HG02571 (cell line): ENCODE measurements around the gene KREMEN1.
"Not testable (repeated sequence)": the region's sequence is repeated elsewhere in the genome, so short reads cannot be mapped to it uniquely, and the experiment has no call there.

Experiments used
- ATAC-seq: cut with Tn5 transposase; IDR thresholded peaks from one replicate; pipeline ENCODE4 v1.9.1; 2021; ENCODE audit warnings: mild to moderate bottlenecking, moderate library complexity; ENCODE audit not compliant: unreplicated experiment

The KREMEN1 gene, protein sequence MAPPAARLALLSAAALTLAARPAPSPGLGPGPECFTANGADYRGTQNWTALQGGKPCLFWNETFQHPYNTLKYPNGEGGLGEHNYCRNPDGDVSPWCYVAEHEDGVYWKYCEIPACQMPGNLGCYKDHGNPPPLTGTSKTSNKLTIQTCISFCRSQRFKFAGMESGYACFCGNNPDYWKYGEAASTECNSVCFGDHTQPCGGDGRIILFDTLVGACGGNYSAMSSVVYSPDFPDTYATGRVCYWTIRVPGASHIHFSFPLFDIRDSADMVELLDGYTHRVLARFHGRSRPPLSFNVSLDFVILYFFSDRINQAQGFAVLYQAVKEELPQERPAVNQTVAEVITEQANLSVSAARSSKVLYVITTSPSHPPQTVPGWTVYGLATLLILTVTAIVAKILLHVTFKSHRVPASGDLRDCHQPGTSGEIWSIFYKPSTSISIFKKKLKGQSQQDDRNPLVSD

GRCh38 chr22:29072979-29073617, at the start of gene KREMEN1:
KREMEN1 (plus strand) TSS chr22:29073035; CDS start chr22:29073131, 96 bp downstream.
- ATAC-seq = no peak

DNA sequence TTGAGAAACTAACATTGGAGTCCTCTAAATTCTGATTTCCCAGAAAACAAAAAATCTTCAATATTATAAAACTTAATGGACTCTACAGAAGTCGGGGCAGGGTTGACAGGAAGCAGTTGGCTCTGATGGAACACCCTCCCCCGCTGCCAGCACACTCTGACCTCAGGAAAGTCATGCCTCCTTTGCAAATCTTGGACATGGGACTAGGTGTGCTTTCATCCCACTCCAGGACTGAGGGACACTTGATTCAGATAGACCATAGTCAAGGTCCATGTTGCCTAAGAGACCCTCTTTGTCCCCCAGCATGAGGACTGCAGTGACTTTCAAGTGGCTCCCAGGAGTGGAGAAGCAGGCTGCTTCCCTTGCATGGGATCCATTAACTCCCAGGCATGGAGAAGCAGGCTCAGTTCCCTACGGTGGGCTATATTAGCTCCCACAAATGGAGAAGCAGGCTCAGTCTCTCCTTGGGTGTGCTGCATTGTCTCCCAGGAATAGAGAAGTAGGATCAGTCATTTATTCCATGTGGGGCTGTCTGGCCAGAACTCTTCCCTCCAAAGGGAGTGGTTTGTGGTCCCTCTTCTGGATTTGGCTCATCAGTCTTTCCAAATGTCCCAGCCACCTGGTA, 49.6 kb upstream of the KREMEN1 start:
- ATAC-seq = no peak

GRCh38 chr22:29026579-29026978, 46.3 kb upstream of the KREMEN1 start:
- ATAC-seq = no peak

- ATAC-seq = no peak
Measured at GRCh38 chr22:29028468-29028867, 44.4 kb upstream of the KREMEN1 start.

GRCh38 chr22:29029202-29030000, 43.4 kb upstream of the KREMEN1 start:
- ATAC-seq = no peak

- ATAC-seq = no peak
Measured at GRCh38 chr22:29030016-29030617, 42.7 kb upstream of the KREMEN1 start.

DNA sequence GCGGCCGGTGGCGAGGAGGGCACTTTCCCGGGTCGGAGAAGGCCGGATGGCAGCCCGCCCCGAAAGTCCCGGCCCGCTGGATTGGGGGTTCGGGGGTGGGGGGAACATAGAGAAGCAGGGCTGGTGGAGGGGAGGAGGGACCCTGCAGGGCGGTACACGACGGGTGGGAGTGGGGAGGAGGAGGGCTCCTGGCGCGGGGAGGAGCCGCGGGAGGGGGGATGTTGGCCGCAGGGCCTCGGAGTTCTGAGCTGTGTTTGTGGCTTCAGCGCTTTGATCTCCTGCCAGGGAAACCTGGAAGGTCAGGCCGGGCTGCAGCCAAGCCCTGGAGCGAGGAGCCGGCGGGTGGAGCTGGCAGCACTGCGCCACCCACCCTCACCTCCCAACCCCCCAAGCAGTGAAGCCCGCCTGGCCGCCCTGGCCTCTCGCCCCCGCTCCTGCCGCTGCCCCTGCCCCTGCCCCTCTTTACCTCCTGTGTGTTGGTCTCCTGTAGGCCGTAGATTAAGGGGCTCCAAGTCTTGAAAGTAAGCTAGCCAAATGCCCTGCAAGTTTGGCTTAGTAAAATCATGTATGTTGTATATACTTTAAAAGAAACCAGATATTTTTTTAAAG, 42.1 kb upstream of the KREMEN1 start:
- no peak for ATAC-seq

DNA sequence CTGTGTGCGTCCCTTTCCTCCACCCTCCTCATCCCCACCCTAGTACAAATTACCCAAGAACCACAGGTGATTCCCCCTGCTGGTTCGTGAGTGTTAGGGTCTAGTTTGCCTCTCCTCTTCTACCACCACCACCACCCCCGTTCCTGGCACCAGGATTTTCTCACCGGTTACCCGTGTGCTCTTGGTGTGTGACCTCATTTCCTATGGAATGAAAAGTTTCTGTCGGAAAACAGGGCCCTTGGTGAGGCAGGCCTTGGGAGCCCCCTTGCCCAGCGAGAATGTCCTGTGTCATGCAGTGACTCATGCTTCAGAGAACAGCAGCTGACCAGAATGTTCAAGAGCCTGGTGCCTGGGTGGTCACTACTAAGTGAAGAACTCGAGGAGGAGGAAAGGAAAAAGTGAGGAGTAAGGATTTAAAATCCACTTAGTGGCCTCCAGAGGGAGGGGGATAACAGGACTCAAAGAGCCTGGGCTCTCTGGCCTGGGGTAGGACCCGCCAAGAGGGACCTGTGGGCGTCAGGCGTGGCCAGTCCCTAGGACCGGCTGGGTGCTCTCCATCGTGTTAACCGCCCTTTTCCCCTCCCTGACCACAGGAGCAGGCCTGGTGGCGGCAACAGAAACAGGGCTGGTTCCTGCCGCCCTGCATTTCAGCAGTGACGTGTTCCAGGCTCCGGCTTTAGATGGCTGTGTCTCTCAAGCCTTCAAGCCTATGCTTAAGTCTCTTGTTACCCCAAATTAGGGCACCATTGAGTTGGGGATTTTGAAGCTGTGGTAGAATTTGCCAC, 41.4 kb upstream of the KREMEN1 start:
- no peak for ATAC-seq

GRCh38 chr22:29032014-29032475, 40.8 kb upstream of the KREMEN1 start:
- ATAC-seq = no peak

GRCh38 chr22:29032584-29032983, 40.3 kb upstream of the KREMEN1 start:
- no peak for ATAC-seq

DNA sequence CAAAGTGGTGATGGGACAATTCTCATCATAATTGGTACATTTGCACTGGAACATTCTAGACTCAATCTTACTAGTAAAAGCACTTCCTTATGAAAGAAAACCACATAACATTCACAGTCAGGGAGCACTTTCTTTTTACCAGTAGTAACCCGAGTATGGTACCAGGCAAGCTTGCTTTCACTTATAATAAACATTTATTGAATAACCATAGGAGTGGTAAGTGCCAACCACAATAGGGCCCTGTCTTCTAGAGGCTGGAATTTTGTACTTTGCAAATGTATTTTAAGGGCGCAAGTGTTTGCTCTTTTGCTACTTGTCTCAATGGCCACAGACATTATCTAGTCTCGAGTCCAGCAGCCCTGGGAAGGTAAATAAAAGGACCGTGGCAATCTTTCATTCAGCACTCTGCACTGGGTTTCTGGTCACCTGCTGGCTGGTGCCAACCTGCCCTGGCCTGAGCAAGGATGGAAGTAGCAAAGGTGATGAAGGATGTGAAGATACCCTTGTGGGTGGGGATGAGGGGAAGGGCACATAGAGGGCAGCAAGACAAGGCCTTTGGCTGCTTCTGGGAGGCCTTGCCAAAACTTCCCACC, 35.4 kb upstream of the KREMEN1 start:
- ATAC-seq = no peak

GRCh38 chr22:29039148-29039547, 33.7 kb upstream of the KREMEN1 start:
- no peak for ATAC-seq

- ATAC-seq = not testable (repeated sequence)
Measured at GRCh38 chr22:29039684-29040083, 33.2 kb upstream of the KREMEN1 start.

DNA sequence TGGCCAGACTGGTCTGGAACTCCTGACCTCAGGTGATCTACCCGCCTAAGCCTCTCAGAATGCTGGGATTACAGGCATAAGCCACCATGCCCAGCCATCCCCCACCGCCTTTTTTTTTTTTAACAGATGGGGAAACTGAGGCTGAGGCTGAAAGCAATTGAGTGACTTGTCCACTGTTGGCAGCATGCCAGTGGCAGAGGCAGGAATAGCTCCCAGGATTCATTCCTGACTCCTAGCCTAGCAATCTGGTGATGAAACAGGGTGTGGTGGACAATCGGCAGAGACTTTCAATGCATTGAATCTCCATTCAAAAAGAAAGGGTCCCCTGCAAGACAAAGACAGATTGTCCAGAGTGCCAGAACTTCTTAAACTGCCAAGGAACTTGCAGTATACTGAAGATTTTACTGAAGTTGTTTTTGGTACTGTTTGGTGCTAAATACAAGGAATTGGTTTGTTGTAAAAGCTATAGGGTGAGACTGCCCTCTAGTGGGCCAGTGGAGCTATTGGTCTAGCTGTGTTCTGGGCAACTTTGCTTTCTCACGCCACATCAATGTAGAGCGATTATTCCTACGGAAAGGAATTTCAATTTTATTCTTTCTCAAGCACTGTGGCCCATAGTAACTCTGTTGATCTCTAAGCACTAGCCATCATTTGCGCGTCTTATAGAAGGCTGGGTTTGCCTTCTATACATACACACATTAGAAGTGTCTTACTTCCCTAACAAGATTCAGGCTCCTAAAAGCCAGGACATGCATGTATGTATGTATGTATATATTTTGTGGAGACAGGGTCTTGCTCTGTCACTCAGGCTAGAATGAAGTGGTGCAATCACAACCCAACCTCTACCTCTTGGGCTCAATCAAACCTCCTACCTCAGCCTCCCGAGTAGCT, 32.2 kb upstream of the KREMEN1 start:
- no peak for ATAC-seq

- no peak for ATAC-seq
Measured at GRCh38 chr22:29041408-29041807, 31.4 kb upstream of the KREMEN1 start.

DNA sequence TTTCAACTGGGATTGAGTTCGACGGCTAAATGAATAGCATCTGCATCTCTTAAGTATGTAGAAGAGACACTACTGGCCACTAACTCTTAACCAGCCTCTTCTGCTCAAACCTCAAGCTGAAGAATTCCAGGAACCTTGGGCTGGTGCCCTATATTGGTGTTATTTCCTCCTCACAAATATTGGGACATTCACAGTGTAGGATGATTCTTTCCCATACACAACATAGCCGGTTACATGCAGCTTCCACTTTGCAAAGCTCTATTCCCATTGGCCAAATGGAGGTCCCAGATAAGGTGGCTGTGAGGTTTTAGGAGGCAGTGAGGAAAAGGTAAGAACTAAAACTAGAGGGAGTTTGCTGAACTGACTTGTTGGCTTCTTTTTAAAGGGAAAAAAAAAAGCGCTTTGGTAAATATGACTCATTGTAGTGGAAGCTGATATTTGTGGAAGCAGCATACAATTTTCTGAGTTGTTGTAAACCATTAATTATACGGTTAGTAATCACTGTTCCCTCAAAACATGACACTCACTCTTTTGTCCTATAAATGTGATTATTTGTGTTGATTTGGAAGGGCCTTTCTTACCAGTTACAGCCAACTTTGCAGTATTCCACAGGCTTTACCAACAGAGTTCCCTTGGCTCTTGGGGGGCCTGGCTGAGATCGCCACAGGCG, 28.8 kb upstream of the KREMEN1 start:
- ATAC-seq = no peak

DNA sequence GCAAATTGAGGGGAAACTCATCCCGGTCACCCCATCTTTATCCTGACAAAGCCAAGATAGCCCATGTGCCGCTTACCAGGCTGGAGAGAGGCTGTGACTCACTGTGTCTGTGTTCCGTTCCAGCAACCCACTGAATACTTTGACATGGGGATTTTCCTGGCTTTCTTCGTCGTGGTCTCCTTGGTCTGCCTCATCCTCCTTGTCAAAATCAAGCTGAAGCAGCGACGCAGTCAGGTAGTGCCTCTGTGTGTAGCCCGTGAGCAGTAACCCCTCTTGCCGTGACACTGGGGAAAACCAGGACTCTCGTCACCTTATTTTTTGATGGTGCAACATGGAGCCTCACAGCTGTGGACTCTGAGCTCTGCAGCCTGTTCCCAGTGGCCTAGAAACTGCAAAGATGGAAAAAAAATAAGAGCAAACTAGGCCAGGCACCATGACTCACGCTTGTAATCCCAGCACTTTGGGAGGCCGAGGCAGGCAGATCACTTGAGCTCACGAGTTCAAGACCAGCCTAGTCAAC, 28.1 kb upstream of the KREMEN1 start:
- no peak for ATAC-seq
